Activated CD8-positive, alpha-beta memory T cell treated with anti-CD3 and anti-CD28 coated beads, Interleukin-2, amount 50 U/mL, for 1 hour (primary cell): Measurements from ENCODE around the gene TTLL8.

Source experiments
- DNase-seq: peaks from one replicate; pipeline ENCODE4 v3.0.0-alpha.2; 2020; ENCODE audit errors: extremely low read depth

The TTLL8 gene

GRCh38 chr22:50061824-50062355 lies 3.8 kb upstream of the TTLL8 start:
- no peak for DNase-seq

DNA sequence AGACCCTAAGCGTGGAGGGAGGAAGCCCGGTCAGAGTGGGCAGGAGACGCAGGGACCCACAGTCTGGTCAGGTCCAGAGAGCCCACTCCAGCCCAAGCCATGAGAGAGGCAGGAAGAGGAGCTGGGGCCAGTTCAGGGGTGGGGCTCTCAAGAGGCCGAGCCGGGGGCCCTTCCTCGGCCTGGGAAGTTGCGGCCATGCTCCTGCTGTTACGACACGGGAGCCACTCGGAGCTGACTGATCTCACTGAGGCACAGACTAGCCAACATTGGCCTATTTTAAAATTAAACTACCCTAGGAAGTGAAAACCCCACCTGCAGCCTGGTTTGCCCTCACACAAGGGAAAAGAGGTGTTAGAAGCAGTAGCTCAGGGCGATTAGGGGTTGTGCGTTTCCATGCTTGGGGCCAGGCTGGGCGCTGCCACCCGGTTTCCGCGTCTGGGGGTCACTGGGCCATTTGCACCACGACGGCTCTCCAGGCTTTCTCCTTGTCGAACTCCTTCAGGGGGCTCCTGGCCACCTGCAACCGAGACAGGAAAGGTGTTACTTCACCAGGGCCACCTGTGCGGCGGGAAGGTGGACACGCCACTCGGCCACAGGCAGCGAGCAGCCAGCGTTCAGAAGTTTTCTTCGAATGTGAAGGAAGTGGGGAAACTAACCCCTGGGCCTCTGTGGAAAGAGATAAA lies 3.2 kb upstream of the TTLL8 start:
- DNase-seq: no peak

- DNase-seq: no peak
Observed at GRCh38 chr22:50060441-50061140, 2.5 kb upstream of the TTLL8 start.

DNA sequence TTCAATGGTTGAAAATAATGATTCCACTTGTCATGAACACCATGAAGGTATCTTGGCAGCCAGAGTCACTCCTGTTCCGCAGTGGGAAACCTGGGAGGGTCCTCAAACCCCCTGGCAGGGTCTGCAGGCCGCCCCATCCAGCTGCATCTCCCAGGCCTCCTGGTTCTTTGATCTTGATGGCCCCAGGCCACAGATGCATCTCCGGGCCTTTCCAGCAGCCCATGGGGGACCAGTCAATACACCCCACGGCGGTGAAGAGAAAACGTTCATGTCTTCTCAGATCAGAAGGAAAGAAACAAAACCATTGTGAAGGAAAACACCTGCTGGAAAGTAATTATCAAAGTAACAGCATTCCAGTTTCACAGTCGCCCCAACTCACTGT lies 1.8 kb upstream of the TTLL8 start:
- no peak for DNase-seq

DNA sequence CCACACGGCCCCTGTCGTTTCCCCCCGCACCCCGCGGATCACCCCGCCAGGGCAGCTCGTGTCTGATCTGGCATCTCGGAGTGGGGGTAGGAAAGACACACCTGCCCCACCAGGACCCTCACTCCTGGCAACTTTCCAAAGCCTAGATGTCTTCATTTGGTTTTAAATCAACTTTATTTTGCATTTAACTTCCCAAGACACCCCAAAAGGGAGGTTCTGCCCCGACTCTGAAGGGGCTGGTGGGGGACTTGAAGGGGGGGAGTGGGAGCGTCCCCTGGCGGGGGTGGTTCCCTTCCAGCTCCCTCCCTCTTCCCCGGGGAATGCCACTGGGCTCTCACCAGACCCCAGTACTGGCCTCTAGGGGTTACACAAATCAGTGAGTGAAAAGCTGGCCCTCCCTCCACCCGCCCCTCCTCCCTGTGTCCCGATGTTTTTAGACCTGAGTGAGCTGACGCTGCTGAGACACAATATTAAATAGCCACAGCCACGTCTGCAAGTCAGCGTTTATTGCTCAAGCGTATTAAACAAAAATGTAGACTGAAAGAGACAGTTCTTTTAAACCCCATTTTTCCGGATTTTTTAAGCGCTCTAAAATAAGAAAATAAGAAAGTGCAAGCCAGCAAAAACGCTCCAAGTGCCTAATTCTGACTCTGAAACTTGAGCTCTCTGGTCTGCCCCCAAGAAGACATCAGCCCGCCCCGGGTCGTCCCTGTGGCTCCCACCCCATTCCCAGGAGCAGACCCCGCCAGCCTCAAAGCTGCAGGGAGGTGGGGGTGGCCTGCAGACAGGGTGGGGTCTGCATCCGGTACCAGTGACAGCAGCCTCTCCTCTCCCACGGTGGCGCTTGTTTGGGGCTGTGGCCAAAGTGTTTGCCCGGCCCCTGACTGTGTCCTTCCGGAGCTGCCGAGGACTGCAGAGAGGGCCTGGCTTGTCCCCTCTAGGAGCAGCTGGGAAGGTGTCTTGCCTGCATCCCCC lies 1.1 kb upstream of the TTLL8 start:
- no peak for DNase-seq

GRCh38 chr22:50057278-50058060 lies 629 bp downstream of the TTLL8 start:
- DNase-seq: no peak

GRCh38 chr22:50056214-50056972 lies 1.7 kb downstream of the TTLL8 start:
- no peak for DNase-seq

GRCh38 chr22:50053861-50054260 lies 4.2 kb downstream of the TTLL8 start:
- DNase-seq: no peak

GRCh38 chr22:50051930-50052329 lies 6.2 kb downstream of the TTLL8 start:
- DNase-seq: no peak

DNA sequence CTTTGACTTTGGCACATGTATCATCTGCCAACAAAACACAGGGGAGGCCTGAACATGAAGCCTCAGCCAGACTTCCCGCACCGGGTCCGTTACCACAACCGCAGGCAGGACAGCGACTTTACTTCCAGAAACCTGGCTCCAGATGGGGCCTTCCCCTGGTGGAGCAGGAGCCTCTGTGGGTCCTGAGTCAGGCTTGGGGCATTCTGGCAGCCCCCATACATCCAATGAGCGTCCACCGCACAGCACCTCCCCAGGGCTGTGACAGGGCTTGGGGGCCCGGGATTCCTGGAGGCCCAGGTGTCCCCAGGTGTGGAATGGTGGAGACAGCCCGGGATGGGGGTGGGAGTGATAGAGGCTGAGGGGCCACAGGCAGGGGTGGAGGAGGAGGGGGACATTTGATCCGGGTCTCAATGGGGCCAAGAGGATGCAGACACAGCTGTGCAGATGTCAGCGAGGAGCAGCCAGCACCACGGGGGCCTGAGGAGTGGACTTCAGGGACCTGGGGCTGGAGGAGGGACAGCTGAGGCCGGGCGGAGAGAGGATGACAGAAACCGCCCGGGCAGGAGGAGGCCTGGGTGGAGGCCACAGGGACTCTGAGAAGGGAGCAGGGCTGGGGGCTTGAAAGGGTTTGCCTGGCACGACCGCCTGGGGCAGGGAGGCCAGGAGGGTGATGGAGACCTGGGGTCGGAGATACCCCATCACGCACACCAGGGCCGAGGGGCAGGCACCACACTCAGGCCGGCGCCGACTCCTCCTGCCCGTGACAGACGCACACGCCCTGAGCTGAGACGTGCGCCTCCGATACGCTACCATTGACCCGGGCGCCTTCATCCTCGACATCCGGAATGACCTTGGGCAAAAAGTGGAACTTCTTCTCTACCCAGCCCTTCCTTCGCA lies 8.6 kb downstream of the TTLL8 start:
- DNase-seq: no peak

DNA sequence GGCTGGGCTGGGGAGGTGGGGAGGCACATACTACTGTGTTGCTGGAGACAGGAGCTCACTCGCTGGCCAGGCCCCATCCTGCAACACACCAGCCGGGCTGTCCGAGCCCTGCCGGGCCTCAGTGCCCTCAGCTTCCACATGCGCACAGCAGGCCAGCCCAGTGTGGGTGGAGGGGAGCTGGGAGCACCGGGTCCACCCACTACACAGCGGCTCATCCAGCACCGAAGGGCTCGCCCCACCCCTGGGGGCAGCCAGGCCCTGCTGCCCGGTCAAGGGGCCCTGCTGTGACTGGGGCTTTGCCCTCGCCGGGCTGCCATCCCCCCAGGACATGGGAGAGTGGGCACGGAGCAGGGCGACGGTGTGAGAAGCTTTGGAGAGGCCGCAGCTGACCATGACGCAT lies 9.3 kb downstream of the TTLL8 start:
- DNase-seq: no peak

DNA sequence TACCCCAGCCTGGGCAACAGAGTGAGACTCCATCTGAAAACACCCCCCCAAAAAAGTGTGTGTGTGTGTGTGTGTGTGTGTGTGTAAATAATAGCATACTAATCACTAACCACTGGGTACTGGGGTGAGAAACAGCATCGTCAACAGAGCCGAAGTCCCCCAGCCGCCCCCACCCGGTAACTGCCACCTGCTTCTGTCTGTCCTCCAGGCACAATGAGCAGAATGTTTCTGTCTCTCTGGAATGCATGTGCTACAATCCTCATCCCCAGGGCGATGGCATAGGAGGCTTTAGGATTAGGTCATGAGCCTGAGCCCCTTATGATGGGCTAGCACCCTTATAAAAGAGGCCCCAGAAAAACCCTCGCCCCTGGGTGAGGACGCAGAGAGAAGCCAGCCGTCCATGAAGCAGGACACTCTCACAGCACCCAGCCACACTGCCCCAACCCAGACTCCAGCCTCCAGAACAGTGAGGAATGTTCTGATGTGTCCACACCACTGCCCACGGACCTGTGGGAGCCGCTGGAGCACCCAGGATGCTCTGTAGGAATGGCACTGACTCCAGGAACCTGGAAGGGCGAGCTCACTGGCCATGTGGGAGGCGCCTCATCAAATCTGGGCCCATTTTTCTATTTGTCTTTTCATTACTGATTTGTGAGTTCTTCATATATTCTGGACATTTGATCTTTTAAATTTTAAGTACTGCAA lies 9.9 kb downstream of the TTLL8 start:
- DNase-seq: no peak

DNA sequence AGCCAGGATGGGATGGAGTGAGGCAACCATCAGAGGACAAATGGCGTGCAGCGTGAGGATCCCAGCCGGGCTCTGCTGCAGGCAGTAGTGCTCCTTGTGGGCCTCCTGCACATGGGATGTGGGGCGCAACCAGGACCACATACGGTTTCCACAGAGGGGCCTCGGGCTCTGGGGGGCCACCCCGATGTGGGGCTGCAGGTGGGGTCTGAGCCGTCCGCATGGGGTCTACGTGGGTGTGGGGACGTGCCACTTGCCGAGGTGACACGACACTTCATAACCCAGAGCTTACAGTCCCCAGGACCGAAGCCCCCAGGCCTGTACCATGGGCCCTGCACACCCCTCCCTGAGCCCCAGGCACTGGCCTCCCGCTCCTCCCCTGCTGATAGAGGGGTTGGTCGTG lies 10.8 kb downstream of the TTLL8 start:
- no peak for DNase-seq

- no peak for DNase-seq
Observed at GRCh38 chr22:50046481-50047245, 11.4 kb downstream of the TTLL8 start.

DNA sequence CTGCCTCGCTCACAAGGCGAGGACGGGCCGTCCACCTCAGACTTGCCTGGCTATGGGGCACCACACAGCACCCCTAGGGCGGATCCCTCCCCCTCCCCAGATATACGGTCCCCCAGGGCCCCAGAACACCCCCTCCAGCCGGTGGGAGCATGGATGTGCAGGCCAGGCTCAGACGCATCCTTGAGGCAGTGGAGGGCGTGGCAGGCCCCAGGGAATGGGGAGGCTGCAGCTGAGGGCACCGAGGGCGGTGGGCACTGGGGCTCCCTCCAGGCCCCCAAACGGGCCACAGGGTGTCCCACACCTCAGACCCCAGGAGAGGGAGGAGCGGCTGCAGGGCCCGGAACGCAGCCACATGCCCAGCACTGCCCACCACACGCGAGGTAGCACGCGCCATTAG lies 12.1 kb downstream of the TTLL8 start:
- no peak for DNase-seq

DNA sequence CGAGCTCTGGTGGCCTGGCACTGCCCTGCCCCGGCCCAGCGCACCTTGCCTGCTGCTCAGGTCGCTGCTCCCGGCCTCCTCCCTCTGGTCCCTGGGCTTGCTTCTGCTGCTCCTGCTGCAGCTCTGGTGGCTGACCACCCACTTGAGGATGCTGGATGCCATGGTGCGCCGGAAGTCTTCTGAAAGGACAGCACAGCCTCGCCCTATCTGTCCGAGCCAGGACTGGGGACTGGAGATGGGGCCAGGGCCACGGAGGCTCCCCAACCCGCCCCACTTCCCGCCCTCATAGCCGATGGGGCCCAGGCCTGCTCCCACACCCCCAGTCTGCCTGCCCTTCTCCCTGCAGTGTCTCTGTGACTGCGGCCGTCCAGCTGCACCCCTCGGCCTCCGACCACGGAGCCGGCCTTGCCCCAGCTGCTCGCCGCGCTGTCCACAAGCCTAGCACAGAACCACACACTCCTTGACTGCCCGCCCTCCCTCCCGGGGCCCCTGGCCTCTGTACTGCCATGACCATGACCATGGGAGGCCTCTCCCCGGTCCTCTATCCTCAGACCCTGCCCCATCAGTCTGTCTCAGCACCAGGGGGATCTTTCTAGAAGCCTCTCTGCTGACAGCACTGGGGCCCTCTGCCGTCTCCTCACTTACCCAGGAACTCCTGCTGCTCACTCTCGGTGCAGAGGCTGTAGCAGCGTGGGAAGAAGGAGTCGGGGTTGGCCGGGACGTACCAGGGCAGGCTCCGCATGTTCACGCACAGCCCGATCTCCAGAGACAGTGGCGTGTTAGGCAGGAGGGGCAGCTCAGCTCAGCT lies 12.7 kb downstream of the TTLL8 start:
- no peak for DNase-seq

GRCh38 chr22:50044485-50045118 lies 13.5 kb downstream of the TTLL8 start:
- no peak for DNase-seq
